HG02571 (cell line): ENCODE data around the gene CAST.

Experiments
- ATAC-seq: cut with Tn5 transposase; IDR thresholded peaks from one replicate; pipeline ENCODE4 v1.9.1; 2021; ENCODE audit warnings: mild to moderate bottlenecking, moderate library complexity; ENCODE audit not compliant: unreplicated experiment

Gene CAST

DNA sequence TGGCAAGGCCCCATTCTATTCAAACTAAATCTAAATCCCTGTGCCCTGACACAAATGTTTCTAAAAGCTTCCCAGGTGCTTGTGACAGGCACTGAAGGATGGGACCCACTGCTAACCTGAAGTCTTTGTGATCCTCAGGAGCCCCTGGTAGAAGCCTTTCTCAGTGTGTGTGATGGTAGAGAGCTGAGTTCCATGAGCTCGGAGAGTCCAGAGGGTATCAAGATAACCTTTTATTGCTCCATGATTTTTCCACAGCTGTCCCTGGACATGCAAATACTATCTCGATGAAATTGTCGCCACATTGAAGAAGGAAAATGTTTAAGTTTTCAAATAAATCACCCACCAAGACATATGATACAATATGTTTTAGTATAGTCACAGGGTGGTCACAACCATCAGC, 7.7 kb downstream of the CAST start:
- ATAC-seq = no peak

DNA sequence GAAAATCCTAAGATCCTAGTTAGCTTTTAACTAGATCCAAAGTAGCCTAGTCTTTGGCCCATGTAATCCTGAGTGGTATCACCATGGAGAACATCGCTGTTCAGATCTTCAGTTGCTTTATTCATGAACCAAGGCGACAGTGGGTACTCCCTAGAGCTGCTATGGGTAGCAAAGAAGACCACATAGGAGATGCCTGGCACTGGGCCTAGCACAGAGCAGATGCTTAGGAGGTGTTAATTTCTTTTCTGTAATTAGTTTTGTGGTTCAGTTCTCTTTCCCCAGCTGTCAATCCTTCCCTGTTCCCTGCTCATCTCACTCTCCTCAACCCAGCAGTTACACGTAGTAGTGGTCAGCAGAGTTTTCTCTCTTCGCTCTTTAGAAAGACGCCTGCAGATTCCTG, 9.3 kb downstream of the CAST start:
- no peak for ATAC-seq

DNA sequence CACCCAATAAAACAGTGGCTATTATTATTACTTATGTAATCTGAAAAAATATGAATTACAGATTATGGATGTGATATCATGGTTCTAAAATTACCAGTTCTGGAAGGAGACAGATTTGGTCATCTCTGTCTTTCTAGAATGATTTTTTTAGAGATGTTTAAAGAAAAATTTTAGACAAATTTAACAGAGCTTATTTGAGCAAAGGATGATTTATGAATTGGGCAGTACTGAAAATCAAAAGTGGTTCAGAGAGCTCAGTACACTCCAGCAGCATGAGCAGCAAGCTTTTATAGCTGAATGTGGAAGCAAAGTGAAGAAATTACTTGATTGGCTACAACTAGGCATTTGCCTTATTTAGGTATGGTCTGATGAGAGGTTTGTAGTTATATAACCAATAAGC, 11.0 kb downstream of the CAST start:
- no peak for ATAC-seq

DNA sequence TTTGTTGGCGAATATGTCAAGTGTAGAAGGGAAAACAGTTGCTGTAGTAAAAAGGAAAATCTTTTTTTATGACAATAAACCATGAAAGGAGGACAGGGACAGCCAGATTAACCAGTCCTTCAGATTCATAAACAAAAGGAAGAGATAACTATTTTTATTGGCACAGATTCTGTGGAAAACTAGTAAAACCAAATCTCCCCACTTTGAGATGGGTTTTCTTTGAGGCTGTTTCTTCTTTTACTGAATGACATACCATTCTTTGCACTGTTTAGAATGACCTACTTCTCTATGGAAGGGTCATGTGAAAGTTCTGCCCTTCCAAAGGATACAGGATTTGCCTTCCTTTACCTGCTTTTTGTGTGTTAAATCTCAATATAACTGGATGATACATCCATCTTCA, 13.7 kb downstream of the CAST start:
- no peak for ATAC-seq

DNA sequence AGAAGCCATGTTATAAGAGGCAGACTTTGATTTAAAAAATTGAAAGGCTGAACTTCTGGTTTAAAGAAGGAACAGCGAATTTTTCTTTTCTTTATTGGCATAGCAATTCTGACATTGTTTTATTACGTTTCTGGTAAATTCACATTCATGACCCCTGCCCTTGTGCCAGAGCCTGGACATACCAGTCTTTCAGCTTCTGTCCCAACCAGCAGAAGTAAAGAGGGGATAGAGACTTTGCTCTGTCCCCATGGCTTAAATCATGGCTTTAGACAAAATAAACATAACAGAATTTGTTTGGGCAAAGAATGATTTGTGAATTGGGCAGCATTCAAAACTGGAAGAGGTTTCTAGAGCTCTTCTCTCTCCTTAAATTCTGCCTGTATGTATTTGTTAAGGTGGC, 15.3 kb downstream of the CAST start:
- ATAC-seq = no peak

DNA sequence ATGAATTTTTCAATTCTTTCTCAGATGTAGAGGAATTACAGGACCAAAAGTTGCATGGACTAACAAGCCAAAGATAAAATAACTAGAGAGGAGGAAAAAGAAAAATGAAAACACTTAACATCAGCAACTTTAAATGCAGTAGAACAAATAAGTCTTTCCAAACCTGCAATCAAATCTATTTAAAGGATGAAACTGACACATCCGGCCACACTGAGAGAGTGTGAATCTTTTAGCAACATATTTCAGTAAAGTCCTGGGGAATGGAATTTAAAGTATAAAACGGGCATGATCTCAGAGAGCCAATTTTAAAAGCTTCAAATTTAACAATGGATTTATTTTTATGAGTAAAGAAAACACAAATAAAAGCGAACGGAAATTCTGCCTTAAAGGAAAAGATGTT, 17.1 kb downstream of the CAST start:
- no peak for ATAC-seq

DNA sequence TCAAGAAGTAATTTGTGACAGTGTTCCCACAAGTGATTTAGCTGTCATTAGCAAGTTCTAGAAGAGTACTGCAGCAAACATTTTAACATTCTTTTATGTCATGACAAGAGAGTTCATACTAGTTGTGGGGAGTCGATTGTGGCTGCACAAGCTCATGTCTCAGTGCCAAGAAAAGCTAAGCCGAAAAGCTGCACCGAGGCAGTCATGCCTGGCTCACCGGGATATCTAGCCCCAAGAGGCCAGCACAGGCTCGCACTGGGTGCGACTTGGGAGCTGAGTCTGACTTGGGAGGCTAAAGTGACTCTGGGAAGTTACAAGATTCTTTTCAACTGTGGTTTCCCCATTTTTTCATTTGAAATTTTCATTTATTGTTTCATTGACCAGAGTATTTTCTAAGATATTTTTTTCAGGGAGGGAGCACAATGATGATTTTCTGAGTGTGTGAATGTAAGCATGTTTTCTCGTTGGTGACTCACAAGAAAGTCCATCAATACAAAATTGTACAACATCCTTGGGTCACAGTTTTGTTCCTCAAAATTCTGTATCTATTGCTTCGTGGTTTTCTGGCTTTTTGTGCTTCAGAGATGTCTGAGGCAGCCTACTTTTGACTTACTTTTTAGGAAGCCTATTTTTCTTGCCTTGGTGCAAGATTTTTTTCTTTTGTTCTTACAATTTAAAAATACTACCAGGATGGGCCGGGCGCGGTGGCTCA, 18.7 kb downstream of the CAST start:
- ATAC-seq = no peak

DNA sequence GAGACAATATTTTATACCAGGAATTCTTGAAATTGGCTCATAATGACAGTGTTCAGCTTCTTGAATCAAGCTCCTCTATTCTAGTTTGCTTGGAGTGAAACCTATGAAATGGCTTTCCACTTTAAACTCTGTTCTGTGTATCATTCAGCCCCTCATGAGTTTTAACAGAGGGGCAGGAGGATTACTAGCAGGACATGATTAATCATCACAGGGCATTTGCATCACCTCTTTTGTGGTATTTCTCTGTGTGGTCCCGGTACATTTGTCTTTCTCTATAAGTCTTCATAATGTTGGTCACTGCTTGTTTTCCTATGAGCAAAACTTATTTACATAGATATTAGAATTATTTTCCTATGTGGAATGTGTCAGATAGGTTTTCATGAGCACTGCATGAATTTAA, 21.2 kb downstream of the CAST start:
- no peak for ATAC-seq

DNA sequence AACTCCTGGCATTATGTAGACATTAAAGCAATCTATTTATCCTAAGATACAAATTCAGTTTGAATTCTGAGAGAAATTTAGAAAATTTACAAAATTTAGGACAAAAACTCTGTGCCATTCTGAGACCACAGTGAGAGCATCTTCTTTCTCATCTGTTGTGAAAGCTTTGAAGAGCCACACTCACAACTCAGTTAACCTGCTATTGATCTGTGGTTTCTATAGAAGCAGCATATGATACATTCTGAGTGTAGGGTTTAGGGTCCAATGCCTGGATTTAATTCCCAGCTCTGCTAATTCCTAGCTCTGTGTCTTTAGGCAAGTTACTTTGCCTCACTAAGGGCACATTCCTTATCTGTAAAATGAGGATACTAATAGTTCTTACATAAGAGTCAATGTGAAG, 21.6 kb downstream of the CAST start:
- ATAC-seq = no peak

DNA sequence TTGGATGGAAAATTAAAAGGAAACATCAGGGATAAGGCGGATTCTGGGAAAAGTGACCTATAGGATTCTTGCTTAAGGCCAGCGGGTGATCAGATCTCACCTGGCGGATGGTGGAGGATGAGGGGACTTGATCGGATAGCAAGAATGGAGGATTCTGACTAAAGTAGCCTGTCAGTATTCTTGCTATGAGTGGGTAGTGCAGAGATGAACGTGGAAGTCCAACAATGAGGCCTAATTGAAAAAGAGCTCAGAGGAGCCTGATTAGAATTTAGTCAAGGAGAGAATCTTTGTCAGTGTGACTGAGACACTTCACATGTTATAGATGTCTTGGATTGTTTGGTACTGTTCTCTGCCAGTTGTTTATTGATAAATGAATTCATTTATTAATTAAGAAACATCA, 24.9 kb downstream of the CAST start:
- ATAC-seq = no peak

DNA sequence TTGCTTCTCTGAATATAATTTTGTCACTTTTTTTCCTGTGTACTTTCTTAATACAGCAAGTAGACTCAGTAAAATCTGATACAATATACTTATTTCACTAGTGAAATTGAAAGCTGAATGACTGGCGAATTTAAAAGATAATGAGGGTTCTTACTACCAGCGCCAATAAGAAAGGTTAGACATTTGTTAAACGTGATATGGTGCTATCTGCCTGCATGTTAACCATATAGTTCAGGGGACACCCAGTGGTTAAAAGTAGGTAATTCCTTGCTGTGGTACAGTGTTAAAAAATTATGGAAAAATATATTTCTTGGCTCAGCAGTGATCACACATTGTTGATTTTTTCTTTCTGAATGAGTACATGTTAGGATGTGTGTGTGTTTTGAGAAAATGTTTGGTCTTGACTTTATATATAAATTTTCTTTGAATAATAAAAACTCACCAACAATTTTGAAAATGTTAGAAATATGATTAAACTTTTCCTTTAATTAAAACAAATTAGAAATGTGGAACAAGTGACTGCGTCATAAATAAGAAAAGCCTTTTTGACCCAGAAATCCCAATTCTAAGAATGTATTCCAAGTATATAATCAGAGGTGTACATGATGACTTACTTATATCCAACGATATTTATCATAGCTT, 25.8 kb downstream of the CAST start:
- ATAC-seq = peak; percentile 76

DNA sequence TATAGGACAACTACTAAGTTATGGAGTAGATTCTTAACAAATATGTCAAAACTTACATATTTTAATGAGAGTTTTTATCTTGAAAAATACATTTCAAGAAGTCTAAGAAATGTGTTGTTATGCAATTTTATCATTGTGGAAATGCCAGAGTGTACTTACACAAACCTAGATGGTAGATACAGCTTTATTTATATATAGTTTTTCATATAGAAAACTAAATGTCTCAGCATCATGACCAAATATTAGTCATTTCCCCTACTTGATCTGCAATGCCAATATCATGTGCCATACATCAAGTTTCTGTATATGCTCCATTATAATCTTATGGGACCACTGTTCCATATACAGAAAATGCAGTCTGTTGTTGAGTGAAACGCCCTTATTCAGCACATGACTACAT, 28.7 kb downstream of the CAST start:
- ATAC-seq = no peak

DNA sequence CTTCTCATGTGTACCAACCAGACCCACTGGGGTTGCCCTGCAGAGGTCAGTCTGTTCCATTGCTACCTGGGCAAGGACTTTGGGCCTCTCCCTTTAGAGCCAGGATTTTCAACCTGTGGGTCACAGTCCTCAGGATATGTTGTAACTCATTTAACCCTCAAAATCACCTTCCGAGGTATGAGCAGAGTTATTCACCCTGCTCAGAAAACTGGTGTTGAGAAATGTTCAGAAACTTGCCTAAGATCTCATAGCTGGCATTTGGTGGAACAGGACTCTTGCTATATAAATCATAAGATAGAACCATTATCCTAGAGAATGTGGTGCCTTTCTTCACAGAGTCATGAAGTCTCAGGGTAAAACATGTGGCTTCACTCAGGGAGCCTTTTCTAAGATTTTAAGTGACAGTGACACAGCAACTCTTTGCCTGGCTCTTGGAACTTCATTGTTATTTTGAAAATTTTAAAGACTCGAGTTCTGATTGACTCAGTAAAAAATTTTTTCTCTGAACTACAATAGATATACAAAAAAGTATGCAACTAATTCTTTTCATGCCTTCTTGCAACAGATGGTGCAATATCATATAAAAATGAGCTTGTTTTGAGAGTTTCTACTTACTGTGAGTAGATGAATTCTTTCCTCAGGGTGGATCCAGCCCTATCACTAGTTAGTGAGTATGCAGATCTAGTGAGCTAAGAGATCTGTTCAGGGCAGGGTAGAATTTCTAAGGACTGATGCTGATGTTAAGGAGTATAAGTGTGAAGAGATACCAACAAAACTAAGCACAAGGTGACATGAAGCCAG, 29.5 kb downstream of the CAST start:
- ATAC-seq = no peak

DNA sequence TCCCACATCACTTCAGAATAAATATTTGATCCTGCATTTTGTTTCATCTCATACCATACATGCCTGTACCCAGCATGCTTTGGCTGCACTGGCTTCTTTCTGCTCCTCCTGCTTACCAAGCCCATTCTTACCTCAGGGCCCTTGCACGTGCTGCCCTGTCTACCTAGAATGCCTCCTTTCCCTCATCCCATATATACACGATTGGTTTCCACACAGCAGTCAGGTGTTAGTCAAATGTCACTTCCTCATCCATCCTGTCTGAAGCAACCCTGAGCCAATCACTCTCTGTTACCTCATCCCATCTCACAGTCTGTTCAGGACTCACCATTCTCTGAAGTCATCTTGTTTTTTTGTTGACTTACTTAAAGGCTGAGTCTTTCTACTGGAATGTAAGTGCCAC, 30.3 kb downstream of the CAST start:
- no peak for ATAC-seq

DNA sequence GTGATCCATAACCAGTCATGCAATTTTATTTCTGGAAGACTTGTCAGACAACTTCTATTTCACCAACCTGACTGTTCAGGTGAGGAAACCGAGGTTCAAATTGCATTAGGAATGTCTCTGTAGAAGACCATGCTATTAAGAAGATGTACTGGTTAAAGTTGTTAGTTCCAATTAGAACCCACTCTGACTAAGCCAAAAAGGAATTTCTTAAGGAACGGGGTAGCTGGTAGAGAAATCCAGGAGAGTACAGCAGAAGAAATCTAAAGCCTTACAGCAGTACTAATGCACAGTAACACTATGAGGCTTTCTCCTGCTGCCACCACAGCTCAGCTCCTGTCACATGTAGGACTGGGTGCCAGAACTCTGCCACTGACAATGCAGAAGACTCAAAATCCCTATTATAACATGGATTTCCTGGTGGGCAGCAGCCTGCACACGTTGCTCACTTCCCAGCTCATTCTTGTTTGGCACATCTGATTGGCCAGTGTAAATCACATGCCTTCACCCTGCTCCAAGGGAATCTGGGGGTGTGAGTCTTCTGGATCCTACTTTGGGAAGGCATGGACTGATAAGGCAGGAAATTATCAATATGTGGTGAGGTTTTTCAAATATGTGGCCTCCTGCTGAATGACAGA, 37.1 kb downstream of the CAST start:
- no peak for ATAC-seq

DNA sequence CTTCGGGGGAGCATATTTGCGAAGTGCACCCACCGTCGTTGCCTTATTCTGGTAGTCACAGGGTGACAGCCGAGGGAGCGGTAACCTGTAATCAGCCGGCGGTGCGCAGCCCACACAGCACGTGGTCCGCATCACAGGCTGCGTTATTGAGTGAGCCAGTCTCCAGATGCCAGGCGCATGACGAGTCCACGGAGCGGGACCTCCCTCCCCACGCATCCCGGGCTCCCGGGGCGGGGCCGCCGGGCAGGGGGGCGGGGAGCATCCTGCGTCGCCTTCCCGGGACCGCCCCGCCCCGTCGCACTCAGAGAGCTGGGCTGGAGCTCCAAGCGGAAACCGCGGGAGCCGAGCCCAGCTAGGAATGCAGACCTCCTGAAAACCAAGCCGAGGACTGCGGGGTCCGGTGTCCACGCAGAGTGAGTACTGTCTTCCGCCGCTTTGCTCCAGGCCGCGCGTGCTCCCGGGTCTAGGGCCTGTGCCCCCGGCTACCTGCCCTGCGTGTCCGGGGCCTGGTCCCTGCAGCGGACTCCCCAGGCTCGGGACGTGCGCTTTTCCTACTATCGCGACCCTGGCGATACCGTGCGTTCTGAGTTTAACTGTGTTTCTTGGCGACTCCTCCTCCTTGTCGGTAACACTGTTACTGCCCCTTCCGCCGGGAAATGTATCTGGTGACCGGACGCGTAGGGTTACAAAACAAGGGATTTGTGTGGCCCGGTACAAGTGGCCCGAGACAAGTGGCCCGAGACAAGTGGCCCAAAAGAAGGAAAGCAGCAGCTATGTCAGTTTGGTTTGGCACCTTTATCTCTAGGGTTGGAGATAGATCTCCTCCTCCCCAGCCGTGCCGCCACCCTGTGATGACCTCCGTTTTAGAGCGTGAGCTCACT, 40.6 kb downstream of the CAST start:
- ATAC-seq = peak; percentile 67

DNA sequence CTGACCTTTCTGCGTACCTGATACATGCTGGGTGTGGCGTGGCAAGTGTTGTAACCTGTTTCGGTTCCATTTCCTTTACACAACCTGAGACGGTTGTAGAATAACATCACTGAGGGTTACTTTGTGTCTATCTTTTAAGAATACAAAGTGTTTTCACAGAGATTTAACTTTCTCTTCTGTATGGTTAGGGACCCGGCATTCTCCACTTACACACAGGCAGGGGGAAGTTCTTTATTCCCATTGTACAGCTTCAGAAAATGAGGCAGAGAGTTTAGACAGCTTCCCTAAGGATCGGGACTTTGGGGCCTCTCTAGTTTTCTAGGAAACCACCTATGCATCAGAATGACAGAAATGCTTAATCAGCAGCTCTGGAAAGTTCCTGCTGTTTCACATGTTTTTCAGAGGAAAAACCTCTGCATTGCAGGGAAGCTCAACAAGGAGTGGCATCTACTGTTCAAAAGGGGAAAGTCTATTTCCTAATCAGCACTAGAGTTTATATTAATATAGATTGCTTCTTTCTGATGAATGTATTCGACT, 41.3 kb downstream of the CAST start:
- peak; percentile 58 for ATAC-seq

DNA sequence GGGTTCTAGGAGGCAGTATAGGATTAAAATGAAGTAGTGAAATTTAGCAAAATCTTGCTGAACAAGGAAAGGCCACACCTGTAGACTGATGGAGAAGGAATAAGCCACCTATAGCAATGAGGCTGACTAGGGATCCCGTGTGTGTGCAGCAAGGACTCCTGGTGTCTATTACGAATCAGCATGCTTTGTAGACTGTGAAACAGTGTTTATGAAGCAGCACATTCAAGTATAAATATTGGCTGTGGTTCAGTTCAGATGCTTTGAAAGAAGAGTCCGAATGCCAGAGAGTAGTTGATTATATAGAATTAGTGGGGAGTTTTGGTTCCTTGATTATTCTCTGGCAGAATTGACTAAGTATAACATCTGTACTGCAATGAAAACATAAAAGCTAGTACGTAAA, 41.8 kb downstream of the CAST start:
- ATAC-seq = no peak

DNA sequence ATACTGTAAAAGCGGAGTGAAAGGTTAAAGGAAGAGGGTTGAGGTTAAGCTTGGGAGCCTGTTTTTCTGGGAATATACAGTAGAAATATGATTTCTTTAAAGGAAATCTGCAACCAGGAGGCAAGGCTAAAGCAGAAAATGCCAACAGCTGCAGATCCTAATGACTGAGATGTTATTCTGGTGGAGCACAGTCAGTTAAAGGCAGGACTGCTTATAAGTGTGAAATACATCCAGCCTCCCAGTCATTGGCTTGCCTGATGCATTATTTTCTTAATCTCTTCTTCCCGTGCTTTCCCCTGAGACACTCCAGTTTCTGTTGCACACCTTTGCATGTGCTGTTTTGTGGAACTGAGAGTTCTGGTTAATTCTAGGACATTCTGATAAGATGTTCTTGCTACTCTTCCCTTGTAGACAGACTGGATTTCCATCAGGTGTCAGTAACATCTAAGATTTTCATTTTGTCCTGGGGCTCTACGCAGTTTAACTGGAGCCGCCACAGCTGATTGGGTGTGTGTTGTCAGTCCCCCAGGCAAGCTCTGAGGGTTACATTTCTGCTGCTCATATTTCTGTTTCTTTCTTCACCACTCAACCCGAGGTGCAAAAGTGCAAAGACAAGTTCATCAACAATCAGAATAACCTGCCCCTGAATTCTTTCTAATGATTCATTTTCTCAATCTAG, 44.4 kb downstream of the CAST start:
- ATAC-seq = no peak

DNA sequence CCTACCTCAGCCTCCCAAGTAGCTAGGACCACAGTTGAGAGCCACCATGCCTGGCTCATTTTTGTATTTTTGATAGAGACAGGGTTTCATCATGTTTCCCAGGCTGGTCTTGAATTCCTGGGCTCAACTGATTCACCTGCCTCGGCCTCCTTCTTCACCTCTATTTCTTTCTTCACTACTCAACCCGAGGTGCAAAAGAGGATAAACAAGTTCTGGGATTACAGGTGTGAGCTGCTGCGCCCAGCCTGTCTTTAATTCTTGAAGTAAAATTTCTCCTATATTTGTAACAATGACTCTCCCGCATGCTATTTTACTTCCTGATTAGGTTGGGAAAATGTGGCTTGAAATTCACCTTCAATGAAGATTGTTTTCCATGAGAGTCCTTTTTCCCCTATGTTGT, 46.4 kb downstream of the CAST start:
- no peak for ATAC-seq
